GM18505 (cell line): ENCODE results near the gene PSMC3.

ENCODE experiments used
- ATAC-seq: cut with Tn5 transposase; IDR thresholded peaks from one replicate; pipeline ENCODE4 v1.9.1; 2021; ENCODE audit not compliant: unreplicated experiment
- POLR2A ChIP-seq: IDR thresholded peaks from 4 replicates; pipeline ENCODE4 v1.6.1; 2011; ENCODE audit warnings: borderline replicate concordance; ENCODE audit not compliant: insufficient read depth, insufficient read length; ENCODE audit errors: extremely low read depth

Gene PSMC3

DNA sequence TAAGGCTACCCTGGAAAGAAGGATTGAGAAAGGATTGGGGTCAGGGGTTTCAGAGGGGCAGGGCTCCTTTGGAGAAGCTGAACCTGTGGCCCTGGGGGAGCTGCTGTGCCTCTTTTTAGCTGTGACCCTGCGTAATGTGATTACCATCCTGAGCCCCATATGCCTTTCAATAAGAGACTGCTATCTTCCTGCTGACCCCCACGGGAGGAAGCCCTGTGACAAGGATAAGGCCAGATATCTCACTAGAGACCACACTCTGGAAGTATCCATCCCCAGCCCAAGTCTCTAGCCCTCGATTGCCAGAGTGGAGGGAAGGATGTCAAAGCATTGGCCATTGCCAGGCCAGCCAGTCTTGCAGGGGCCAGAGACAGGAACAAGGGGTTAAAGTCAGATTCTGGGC, 22.7 kb downstream of the PSMC3 start:
- no peak for ATAC-seq
- TF ChIP-seq POLR2A, result no peak

DNA sequence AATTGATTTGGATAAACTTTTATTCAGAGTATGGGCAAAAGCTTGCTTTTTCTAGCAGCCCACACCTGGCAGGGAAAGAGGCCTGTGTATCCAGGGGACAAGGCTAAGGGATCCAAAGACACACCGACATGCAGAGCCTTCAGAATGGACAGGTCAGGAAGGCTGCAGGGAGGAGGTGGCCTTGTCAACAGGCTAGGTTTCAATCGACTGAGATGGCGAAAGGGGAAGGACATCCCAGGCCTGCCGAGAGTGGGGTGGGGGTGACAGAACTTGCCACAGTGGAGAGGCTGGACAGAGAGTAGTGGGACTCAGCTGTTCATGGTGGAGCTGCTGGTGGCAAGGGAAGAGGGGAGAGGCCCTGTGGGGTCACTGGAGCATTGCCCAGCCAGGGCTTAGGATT, 23.1 kb downstream of the PSMC3 start:
- no peak for TF ChIP-seq POLR2A
- ATAC-seq, result no peak

DNA sequence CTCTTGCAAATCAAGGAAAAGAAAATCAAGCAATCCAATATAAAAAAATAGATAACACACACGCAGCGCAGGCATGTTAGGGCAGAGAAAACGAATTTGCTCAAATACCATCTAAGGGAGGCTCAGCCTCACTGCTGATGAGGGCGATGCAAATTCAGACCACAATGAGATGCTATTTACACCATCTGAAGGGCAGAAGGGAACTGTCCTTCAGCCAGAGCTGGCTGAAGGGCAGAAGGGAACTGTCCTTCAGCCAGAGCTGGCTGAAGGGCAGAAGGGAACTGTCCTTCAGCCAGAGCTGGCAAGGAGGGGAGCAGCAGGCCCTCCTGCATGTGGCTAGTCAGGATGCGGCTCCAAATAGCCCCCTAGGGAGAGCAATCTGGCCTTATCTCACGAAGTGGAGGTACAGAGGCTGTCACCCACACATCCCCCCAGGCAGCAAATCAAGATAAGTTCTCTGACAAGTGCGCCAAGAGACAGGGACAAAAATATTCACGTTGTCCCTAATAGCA, 25.4 kb downstream of the PSMC3 start:
- TF ChIP-seq POLR2A, result peak; percentile 47
- ATAC-seq, result peak; percentile 62

DNA sequence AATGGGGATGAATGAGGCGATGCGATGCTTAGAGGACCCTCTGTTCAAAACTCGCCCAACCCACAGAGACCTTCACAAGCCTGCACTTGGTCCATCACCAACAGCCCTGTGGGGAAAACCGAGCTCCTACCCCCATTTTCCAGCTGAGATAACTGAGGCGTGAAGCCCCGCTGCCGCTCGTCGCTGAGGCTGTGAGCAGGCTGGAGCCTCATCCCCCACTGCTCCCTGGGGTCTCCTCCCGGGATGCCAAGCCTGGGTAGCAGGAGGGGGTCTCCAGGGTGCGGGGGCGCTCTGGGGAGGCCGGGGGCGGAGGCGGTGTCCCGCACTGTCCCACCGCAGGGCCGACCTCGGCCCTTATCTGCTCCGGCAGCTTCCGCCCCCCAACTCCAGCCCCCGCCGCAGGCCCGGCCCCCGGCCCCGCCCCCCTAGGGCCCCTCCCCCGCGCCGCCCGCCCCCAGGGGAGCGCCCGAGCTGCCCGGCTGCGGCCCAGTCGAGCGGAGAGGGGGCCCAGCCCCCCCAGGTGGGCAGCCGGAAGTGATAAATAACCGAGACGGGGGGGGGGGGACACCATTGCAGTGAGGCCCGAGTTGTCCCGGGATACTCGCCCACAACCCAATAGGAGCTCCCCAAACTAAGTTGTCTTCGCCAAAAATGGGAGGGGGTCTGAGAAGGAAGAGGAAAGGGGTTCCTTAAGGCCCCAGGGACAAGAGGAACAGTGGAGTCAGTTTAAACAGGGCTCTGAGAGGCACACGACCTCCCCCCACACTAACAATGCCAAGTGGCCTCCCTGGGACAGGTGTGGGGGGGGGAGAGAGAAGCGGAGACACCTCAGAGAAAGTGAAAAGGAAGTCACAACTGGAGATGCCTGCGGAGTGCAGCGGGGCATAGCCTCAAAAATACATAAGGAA, 26.1 kb downstream of the PSMC3 start:
- peak; percentile 45 for ATAC-seq
- TF ChIP-seq POLR2A, result peak; percentile 55

DNA sequence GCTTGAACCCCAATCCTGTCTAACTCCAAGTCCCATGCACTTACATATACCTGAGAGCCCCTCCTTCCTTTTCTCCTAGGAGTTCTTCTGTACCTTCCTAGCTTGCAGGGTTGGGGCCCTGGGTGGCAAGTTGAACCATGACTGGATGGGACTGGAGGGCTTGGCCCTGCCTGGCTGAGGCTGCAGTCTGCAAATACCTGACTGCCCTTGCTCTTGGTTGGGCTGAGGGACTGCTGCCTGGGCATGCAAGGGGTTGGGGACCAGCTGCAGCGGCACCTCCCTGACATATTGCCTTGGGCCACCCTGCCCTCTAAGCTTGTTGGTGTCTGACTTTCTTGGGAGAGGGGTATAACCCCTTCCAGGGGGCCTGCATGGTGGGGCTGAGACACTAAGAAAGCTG, 27.7 kb downstream of the PSMC3 start:
- ATAC-seq, result no peak
- no peak for TF ChIP-seq POLR2A

DNA sequence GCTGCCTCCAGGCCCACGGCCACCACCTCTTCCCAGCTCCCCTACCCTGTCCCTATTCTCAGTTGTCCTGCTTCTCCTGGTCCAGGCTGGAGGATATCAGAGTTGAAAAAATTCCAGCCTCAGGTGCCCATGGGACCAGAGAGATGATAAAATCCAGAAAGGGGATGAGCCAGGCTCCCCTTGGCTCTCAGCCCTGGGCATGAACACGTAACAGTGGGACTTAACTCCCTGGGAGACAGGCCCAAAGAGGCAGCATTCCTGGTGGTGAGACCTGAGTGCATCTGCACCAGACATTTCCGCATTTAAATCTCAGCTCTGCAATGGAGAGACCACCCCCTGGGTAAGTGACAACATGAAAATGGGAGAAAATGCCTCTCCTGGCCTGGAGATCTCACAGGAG, 28.2 kb downstream of the PSMC3 start:
- TF ChIP-seq POLR2A, result no peak
- ATAC-seq, result no peak

- ATAC-seq, result no peak
- no peak for TF ChIP-seq POLR2A
Observed at GRCh38 chr11:47396049-47396320, 30.3 kb downstream of the PSMC3 start.

DNA sequence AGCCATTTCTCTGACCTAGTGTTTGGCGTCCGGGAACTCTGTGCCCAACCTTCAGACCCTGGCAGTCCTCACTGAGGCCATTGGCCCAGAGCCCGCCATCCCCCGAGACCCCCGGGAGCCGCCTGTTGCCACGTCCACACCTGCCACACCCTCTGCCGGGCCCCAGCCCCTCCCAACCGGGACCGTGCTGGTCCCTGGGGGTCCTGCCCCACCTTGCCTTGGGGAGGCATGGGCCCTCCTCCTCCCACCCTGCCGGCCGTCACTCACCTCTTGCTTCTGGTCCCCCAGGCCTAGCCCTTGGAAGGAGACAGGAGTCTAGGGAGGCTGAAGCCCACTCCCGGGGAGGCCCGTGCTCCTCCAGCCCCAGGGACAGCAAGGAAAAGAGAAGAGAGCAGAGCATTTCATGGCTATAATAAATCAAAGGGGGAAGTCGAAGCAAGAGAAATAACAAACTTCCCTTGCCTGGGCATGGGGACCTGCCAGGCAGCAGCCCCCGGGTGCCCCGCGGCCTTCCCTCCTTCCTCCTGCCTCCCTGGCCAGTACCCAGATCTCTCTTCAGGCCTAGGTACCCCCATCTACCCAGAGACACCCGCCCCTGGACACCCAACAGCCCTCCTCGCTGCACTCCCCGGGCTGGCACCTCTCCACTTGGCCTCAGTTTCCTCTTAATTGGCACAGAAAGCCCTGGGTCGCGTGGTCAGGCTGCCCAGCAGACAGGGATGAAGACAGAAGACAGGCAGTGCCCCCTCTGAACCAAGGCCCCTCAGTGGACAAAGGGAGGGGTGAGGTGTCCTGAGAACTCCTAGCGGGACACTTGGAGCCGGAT, 30.8 kb downstream of the PSMC3 start:
- ATAC-seq, result no peak

DNA sequence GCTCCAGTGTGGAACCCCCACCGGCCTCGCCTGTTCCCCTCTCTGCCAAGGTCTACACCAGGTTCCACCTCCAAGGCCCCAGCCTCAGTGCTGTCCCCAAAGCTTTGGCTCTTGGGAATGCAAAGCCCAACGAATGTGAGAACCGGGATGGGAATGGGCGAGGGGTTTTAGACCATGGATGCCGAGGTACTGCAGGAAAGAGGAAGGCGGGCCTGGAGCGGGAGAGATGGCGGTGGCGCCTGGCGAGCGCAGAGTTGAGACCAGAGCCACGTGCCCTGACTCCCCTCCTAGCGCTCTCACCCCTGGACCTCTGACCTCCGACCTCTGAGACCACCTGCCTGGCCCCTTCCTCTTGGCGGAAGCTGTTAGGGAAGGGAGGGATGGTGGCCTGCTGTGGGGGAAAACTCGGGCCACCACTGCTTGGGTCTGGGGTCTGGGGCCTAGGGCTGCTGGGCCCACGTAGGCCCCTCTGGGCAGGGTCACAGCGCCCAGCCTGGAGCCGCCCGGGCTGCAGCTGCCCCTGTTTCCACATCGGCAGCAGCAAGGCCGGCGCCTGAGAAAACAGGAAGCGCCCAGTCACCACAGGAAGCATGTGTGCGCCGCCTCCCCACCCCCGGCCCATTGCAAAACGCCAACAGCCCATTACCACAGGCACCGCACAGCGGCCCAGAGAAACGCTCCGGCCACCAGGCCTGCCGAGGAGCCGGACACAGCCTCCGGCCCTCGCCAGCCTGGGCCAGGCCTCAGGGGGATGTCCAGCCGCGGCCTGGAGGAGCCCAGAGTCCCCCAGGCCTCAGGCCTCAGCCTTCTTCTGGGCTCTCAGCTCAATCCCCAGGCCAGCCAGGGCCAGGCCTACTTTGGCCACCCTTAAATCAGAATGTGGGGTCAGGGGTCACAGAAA, 31.7 kb downstream of the PSMC3 start:
- TF ChIP-seq POLR2A, result peak; percentile 91
- peak; percentile 54 for ATAC-seq

More for the DNA sequence above, 30.8 kb downstream of the PSMC3 start:
- no peak for TF ChIP-seq POLR2A

DNA sequence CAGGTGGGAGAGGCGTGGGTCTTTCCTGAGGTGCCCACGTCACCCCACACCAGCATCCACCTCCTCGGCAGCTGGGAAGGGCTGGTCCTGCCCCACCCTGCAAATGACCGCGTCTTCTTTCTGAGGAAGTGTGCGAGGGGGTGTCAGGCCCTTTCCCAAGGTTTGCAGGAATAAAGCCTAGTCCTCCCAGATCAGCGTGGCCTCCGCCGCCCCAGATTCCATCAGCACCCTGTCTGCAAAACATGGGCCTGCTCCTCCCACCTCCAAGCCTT, 32.3 kb downstream of the PSMC3 start:
- ATAC-seq, result no peak
- TF ChIP-seq POLR2A, result no peak

- no peak for TF ChIP-seq POLR2A
- ATAC-seq, result no peak
Observed at GRCh38 chr11:47393163-47394049, 32.8 kb downstream of the PSMC3 start.

GRCh38 chr11:47392546-47393162, 33.6 kb downstream of the PSMC3 start:
- ATAC-seq, result no peak

DNA sequence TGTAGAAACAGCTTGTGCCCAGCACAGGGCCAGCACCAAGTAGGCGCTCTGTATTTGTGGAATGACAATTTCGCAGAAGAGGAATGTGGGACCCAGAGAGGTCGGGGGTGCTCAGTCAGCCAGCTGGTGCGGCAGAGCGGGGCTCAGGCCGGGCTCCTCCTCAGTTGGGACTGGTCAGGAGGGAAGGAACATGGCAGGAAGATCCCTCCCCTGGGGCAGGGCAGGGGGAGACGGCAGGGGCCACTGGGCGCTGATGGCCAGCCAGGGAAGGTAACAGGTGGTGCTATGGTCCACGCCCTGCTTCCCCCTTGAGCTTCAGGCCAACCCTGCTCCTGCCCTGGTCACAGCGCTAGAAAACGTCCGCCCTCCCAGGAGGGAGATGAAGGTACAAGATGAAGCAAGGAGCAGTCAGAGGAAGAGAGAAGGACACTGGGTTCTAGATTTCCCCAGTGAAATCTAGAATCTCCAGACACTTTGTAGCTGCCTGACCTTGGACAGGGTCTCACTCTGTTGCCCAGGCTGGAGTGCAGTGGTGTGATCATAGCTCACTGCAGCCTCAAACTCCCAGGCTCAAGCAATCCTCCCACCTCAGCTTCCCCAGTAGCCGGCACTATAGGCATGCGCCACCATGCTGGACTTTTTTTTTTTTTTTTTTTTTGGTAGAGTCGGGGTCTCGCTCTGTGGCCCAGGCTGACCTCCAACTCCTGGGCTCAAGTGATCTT, 34.4 kb downstream of the PSMC3 start:
- ATAC-seq, result no peak

More at GRCh38 chr11:47392546-47393162, 33.6 kb downstream of the PSMC3 start:
- no peak for TF ChIP-seq POLR2A

More for the DNA sequence above, 34.4 kb downstream of the PSMC3 start:
- no peak for TF ChIP-seq POLR2A
